ENCODE measurements around the gene CFHR5.
"Not testable (repeated sequence)": the region's sequence is repeated elsewhere in the genome, so short reads cannot be mapped to it uniquely, and the experiment has no call there.

Gene CFHR5

GRCh38 chr1:196977278-196977677 lies at the start of gene CFHR5:
TSS of gene CFHR5 (plus strand) at chr1:196977556. CDS start at chr1:196977665, 109 bp downstream.
- DNase-seq: no peak

- DNase-seq: not testable (repeated sequence)
These were observed 44.5 kb upstream of the CFHR5 start for GRCh38 chr1:196932853-196933252.

- no peak for DNase-seq
These were observed 43.7 kb upstream of the CFHR5 start for GRCh38 chr1:196933531-196934189.

GRCh38 chr1:196941474-196941873 lies 35.9 kb upstream of the CFHR5 start:
- not testable (repeated sequence) for DNase-seq

GRCh38 chr1:196943568-196943967 lies 33.8 kb upstream of the CFHR5 start, which contains the start of gene CFHR2:
TSS of gene CFHR2 (plus strand) at chr1:196943738. CDS start at chr1:196943881, 143 bp downstream.
- not testable (repeated sequence) for DNase-seq

GRCh38 chr1:196951711-196952394 lies 25.5 kb upstream of the CFHR5 start:
- DNase-seq: no peak

- no peak for DNase-seq
These were observed 22.6 kb upstream of the CFHR5 start for GRCh38 chr1:196954778-196955177.

GRCh38 chr1:196955926-196956325 lies 21.4 kb upstream of the CFHR5 start:
- DNase-seq: no peak

- DNase-seq: no peak
These were observed 16.5 kb upstream of the CFHR5 start for GRCh38 chr1:196960854-196961253.

- no peak for DNase-seq
These were observed 7.2 kb upstream of the CFHR5 start for GRCh38 chr1:196970182-196970581.

- DNase-seq: no peak
These were observed 1.1 kb upstream of the CFHR5 start for GRCh38 chr1:196976278-196976677.

GRCh38 chr1:196980859-196981258 lies 3.5 kb downstream of the CFHR5 start:
- DNase-seq: no peak

GRCh38 chr1:196982247-196982646 lies 4.9 kb downstream of the CFHR5 start:
- DNase-seq: not testable (repeated sequence)

- DNase-seq: not testable (repeated sequence)
These were observed 14.7 kb downstream of the CFHR5 start for GRCh38 chr1:196991919-196992651.

GRCh38 chr1:196993916-196994315 lies 16.6 kb downstream of the CFHR5 start:
- no peak for DNase-seq

- DNase-seq: no peak
These were observed 20.1 kb downstream of the CFHR5 start for GRCh38 chr1:196997423-196997822.

GRCh38 chr1:197001828-197002227 lies 24.5 kb downstream of the CFHR5 start:
- no peak for DNase-seq

GRCh38 chr1:197003132-197003531 lies 25.8 kb downstream of the CFHR5 start:
- DNase-seq: no peak

GRCh38 chr1:197008861-197009260 lies 31.5 kb downstream of the CFHR5 start:
- no peak for DNase-seq

GRCh38 chr1:197011614-197012013 lies 34.3 kb downstream of the CFHR5 start:
- no peak for DNase-seq

GRCh38 chr1:197013234-197013633 lies 35.9 kb downstream of the CFHR5 start:
- DNase-seq: no peak

- DNase-seq: no peak
These were observed 39.4 kb downstream of the CFHR5 start for GRCh38 chr1:197016751-197017150.

GRCh38 chr1:197017558-197018146 lies 40.3 kb downstream of the CFHR5 start:
- no peak for DNase-seq
